Forelimb muscle (tissue), 1 donor: Measurements from ENCODE around the gene MCTP2. TPM values are rescaled to one million over a fixed set of nuclear protein-coding genes. Genes with fewer than 3 reads are reported as not detected.

Experiments
- DNase-seq: peaks from one replicate; pipeline ENCODE4 v3.0.0-alpha.2; 2013; ENCODE audit warnings: low read depth
- polyA plus RNA-seq: library from polyadenylated mRNA; unstranded; fragments of 120-200 nt; gene quantifications from one replicate; pipeline ENCODE4 v1.2.1, GENCODE V29; 2013; ENCODE audit not compliant: insufficient read length

Gene MCTP2
- polyA plus RNA-seq, 1 donor, result 0.37 TPM

DNA sequence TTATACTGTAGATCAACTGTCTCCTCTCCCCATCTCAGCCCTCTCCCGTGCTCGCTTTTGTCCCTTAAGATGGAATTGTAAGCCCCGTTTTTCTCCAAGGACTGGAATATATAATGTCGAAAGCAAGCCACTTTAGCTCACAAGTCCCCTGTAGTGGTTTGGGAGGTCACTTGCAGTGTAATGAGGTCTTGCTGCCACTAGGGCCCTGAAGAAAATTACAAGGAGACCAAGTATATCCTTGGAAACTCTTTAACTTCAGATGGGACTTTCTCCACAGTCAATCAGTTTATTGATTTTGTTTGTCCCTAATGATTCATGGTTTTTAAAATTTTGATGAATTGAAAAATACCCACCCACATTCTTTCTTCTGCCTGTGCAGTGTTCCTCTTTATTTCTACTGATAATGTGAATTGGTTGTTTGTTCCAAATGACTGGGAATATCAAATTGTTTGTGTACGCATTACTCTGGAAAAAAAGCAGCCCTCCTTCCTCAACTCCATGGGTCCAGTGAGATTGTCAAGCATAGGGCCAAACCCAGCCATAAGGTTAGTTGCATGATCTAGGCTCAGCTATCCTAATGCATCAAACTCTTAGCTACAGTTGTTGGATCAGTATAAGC is 294.8 kb downstream of the MCTP2 start:
- no peak for DNase-seq

DNA sequence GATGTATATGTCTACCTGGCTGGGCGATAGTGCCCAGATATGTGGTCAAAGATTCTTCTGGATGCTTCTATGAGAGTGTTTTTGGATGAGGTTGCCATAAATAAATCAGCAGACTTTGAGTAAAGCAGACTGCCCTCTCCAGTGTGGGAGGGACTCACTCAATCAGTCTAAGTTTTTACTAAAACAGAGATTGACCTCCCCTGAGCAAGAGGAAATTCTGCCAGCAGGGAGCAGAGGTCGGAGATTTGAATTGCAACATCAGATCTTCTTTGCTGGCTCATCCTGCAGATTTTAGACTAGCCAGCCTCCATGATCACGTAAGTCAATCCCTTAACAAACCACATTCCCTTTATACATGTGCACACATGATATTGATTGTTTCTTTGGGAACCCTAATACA is 300.9 kb downstream of the MCTP2 start:
- no peak for DNase-seq
